Hematopoietic multipotent progenitor cell treated with erythropoietin and hydrocortisone succinate and interleukin-3 and kit ligand, for 17 days (in vitro differentiated cells): ENCODE results near the gene IFNL3.
"Not testable (repeated sequence)": the region's sequence is repeated elsewhere in the genome, so short reads cannot be mapped to it uniquely, and the experiment has no call there.

Source experiments
- DNase-seq: peaks from one replicate; pipeline ENCODE4 v3.0.0-alpha.2; 2015; ENCODE audit warnings: low spot score

IFNL3 gene

DNA sequence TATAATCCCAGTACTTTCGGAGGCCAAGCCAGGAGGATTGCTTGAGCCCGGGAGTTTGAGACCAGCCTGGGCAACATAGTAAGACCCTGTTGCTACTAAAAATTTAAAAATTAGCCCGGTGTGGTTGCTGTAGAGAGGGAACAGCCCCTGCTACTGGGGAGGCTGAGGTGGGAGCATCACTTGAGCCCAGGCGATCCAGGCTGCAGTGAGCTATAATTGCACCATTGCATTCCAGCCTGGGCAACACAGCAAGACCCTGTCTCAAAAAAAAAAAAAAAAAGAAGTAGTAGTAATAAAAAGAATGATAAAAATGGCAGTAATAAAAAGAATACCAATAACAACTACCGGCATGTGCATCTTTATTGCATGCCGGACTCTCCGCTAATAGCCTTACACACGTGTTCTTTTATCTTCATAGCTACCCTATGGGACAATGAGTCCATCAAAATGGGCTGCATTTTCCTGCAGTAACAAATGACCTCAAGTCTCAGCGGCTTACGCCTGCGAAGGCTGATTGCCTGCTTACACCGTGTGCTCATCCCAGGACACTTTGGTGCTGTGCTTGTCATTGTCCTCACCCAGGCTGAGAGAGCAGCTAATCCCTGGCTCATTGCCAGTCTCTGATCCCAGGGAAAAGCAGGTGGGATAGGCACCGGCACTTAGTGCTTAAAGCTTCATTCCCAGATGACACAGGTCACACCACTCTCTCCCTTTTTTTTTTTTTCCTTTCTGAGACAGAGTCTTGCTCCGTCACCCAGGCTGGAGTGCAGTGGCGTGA lies 26.4 kb downstream of the IFNL3 start:
- DNase-seq: no peak

DNA sequence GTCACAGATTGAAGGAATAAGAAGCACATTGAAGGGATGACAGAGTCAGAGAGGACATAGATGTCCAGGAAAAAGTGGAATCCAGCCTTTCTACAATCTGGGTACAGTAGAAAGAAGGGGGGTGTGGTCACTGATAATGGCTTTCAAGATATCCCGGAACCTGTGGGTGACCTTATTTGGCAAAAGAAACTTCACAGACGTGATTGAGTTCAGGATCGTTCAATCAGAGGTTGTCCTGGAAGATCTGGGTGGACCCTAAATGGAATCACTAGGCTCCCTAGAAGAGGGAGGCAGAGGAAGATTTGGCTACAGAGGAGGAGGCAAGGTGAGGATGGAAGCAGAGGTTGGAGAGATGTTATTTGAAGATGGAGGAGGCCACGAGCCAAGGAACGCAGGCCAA lies 27.7 kb downstream of the IFNL3 start:
- DNase-seq: no peak

DNA sequence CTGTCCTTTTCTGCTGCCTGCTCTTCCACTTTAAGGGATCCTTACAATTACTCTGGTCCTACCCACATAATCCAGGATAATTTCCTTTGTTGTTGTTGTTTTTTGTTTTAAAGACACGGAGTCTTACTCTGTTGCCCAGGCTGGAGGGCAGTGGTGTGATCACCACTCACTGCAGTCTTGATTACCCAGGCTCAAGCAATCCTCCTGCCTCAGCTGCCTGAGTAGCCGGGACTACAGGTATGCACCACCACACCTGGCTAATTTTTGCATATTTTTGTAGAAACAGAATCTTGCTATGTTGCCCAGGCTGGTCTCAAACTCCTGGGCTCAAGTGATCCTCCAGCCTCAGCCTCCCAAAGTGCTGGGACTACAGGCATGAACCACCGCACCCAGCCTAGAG lies 29.5 kb downstream of the IFNL3 start:
- DNase-seq: not testable (repeated sequence)

- peak; percentile 35 for DNase-seq
These were observed 32.4 kb downstream of the IFNL3 start for GRCh38 chr19:39212375-39212742.

GRCh38 chr19:39211731-39212374 lies 33.0 kb downstream of the IFNL3 start:
- DNase-seq: no peak

DNA sequence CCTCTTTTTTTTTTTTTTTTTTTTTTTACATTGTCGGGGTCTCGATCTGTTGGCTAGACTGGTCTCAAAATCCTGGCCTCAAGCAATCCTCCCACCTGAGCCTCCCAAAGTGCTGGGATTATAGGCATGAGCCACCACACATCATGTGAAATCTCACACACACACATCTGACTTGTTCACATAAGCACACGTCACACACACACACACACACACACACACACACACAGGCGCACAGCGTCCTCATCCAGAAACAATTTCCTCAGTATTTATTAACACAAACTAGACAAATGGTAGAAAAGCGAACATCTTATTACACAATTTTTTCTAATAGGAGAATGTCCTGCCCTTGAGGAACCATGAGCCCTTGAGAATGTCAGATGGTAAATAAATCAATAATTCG lies 35.6 kb downstream of the IFNL3 start:
- no peak for DNase-seq

DNA sequence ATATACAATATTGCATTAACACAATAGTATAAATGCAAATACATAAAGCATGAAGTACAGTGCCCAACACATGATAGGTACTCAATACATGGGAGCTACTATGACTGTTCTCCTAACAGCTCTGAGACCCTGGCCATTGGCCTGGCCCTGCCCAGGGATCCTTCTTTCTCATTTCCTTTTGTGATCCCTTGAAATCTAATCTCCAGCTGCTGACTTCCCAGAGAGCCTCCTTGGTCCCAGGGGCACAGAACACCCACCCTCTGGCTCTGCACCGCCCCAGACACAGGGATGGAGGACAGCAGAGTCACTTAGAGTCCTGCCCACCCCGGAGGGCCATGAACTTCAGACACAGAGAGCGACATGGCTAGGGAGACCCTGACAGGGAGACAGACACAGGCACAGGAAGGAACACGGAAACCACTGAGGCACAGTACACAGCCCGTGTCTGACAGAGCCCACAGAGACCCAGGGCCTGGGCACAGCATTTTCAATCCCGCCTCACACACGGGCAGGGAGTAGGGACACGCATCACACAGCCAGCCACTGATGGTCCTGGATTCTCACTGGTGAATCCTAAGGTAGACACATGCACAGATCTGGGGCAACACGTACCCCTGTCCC lies 36.5 kb downstream of the IFNL3 start:
- no peak for DNase-seq

GRCh38 chr19:39207293-39207836 lies 37.4 kb downstream of the IFNL3 start:
- DNase-seq: no peak

GRCh38 chr19:39206122-39206521 lies 38.7 kb downstream of the IFNL3 start:
- no peak for DNase-seq

GRCh38 chr19:39205449-39205764 lies 39.4 kb downstream of the IFNL3 start:
- DNase-seq: no peak

- no peak for DNase-seq
These were observed 41.1 kb downstream of the IFNL3 start, which contains the start of gene SYCN for GRCh38 chr19:39203372-39204341. Gene SYCN (minus strand): TSS chr19:39204263. CDS start chr19:39204254, 9 bp downstream.

DNA sequence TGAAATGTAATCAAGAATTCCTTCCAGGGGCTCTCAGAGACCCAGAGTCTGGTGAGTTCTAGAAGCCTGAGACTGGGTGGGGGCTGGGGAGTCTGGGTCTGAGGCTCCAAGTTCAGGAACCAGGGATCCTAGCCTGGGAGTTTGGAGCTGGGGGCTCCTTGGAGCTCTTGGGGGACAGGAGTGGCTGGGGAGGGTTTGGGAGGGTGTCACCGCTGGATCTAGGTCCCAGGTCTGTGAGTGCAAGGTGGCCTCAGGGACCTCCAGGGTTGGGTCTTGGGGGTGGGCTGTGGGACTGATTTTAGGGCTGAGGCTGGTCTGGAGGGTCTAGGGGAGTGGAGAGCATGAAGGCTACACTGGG lies 41.8 kb downstream of the IFNL3 start:
- DNase-seq: no peak

DNA sequence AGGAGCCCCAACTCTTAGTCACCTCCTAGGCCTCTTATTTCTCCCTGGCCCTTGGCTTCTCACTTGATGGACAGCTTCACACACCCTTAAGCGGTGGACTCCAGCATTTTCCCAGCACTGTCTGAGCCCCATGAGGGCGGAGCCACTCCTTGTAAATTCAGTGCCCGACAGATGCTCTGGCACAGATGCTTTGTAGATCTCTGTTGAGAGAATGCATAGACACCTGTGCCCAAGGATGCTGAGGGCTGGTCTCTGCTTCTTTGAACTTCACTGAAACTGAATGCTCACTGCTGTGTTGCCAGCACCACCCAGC lies 44.0 kb downstream of the IFNL3 start:
- DNase-seq: no peak

DNA sequence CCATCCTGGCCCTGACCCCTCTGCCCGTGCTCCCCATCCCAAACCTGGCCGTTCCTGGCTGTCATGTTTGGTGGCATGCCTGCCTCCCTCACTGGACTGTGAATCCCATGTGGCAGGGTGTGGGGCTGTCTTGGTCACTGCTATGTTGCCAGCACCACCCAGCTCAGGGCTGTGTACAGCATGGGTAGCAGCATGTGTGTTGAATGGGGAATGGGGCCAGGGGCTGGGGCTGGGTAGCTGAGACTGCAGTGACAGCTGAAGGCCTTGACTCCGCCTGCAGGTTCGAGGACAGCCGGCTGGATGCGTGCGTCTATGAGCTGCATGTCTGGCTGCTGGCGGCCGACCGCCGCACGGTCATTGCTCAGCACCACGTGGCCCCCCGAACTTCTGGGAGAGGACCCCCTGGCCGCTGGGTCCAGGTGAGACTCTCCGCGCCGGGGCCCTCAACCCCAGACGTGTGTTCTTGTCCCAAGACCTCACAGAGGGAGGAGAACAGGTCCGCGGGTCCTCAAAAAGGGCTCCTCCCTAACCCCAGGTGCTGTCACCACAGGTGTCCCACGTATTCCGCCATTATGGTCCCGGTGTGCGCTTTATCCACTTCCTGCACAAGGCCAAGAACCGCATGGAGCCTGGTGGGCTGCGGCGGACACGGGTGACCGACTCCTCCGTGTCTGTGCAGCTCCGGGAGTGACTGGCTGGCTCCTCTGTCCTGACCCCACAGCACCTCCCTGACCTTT lies 44.6 kb downstream of the IFNL3 start:
- no peak for DNase-seq

DNA sequence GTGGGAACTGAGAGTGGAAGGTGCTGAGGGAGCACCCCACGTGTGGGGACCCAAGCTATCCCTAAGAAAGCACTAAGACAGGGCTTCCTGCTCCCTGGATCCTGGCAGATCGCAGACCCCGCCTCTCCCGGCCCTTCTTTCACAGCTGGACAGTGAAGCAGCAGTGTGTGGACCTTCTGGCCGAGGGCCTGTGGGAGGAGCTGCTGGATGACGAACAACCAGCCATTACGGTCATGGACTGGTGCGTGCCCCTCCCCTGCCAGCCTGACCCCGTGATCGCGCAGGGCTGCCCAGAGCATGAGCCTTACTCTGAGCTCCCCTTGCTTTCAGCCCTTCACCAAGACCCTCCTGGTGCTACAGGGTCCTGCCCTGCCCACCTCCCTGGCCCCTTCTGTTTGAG lies 45.8 kb downstream of the IFNL3 start:
- DNase-seq: no peak

DNA sequence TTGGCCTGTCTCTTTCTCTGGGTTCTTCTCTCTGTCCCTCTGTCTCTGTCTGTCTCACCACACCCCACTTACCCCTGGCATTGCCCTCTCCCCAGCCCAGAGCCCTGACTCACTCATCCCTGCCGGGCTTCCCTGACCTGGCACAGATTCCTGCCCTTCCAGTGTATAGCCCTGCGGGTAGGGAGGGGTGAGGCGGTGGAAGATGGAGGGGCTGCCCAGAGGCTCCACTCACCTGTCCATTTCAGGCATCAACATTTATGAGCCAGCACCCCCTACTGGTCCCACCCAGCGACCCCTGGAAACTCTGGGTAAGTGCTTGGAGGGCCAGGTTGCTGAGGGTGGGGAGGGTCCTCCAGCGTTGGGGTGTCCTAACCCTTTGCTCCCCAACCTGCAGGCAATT lies 47.0 kb downstream of the IFNL3 start:
- no peak for DNase-seq

DNA sequence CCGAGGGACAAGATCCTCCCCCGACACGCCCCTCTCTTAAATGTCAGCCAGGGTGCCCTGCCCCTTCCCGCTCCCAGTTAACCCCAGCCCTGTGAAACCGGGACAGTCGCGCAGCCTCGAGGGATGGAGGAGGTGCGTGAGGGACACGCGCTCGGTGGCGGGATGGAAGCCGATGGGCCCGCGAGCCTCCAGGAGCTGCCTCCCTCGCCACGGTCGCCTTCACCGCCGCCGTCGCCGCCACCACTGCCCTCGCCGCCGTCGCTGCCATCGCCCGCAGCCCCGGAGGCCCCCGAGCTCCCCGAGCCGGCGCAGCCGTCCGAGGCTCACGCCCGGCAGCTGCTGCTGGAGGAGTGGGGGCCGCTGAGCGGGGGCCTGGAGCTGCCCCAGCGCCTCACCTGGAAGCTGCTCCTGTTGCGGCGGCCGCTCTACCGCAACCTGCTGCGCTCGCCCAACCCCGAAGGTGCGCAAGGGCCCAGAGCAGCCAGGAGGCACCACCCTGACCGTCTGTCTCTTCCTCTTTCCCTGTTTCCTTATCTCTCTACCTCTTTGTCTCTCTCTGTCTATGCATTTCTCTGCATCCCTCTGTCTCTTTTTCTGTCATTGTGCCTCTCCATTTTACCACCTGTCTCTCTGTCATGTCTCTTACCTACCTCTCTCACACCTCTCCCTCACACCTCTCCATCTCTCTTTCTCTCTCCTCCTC lies 47.8 kb downstream of the IFNL3 start, which contains the start of gene NCCRP1:
Gene NCCRP1, plus strand, starts transcription at position 105 of the 703 bp plus-strand sequence. Its CDS starts 19 bp downstream, at position 124.
- DNase-seq: no peak

GRCh38 chr19:39196320-39196719 lies 48.5 kb downstream of the IFNL3 start:
- no peak for DNase-seq

GRCh38 chr19:39195755-39196154 lies 49.1 kb downstream of the IFNL3 start:
- DNase-seq: no peak

GRCh38 chr19:39194832-39195542 lies 49.8 kb downstream of the IFNL3 start:
- DNase-seq: no peak
